ENCODE results near the gene FUT9. TPM values are rescaled to one million over a fixed set of nuclear protein-coding genes. Genes with fewer than 3 reads are reported as not detected.

The FUT9 gene
- total RNA-seq, 4 donors from 2014 or later: not detected

- no peak for DNase-seq
- Histone ChIP-seq H3K4me3 (replicated peaks in 1 of 3) (no peak overlapping the region), H3K27me3 (no peaks in the 10 kb centered on the region), H3K36me3 (no peaks in the 10 kb centered on the region), H3K27ac (no peak overlapping the region), H3K9me3 (no peaks in the 10 kb centered on the region), H3K4me1 (no peaks in the 10 kb centered on the region)
- TF ChIP-seq POLR2A (IDR thresholded peaks at IDR 0.05) (no peak), CTCF (IDR thresholded peaks at IDR 0.05) (no peak)
- intact Hi-C loops (cut with DNase I): no loop called here
- 85 to 86% methylated on average over 2 of the region's 2 CpGs for WGBS, 2 donors
These were observed 195.6 kb downstream of the FUT9 start for GRCh38 chr6:96211341-96211740.

GRCh38 chr6:96212066-96212465, 196.3 kb downstream of the FUT9 start:
- Histone ChIP-seq H3K4me1 (no peaks in the 10 kb centered on the region), H3K27me3 (no peaks in the 10 kb centered on the region), H3K36me3 (no peaks in the 10 kb centered on the region), H3K4me3 (replicated peaks in 1 of 3) (no peak overlapping the region), H3K9me3 (no peaks in the 10 kb centered on the region), H3K27ac (no peak overlapping the region)
- intact Hi-C loops (cut with DNase I): no loop called here
- no peak for TF ChIP-seq CTCF (IDR thresholded peaks at IDR 0.05)
- no peak for DNase-seq

GRCh38 chr6:96213784-96214183, 198.0 kb downstream of the FUT9 start:
- no peaks in the 10 kb centered on the region for H3K9me3 ChIP-seq
- TF ChIP-seq POLR2A (IDR thresholded peaks at IDR 0.05): no peak
- TF ChIP-seq CTCF (IDR thresholded peaks at IDR 0.05): no peak
- intact Hi-C loops (cut with DNase I): no loop called here
- DNase-seq: no peak
- H3K4me1 ChIP-seq: no peaks in the 10 kb centered on the region
- H3K27ac ChIP-seq: no peak overlapping the region
- no peaks in the 10 kb centered on the region for H3K36me3 ChIP-seq
- no peak overlapping the region for H3K4me3 ChIP-seq (replicated peaks in 1 of 3)
- WGBS, 2 donors: 82 to 84% methylated on average over 3 of the region's 3 CpGs
- no peaks in the 10 kb centered on the region for H3K27me3 ChIP-seq

- WGBS, 2 donors: 11 to 18% methylated on average over 1 of the region's 1 CpG
- intact Hi-C loops (cut with DNase I): no loop called here
- TF ChIP-seq CTCF (IDR thresholded peaks at IDR 0.05): no peak
- no peak for TF ChIP-seq POLR2A (IDR thresholded peaks at IDR 0.05)
- no peaks in the 10 kb centered on the region for H3K27me3 ChIP-seq
- H3K4me1 ChIP-seq: no peaks in the 10 kb centered on the region
- no peak overlapping the region for H3K4me3 ChIP-seq (replicated peaks in 1 of 3)
- H3K9me3 ChIP-seq: no peaks in the 10 kb centered on the region
- DNase-seq: no peak
- no peak overlapping the region for H3K27ac ChIP-seq
- H3K36me3 ChIP-seq: no peaks in the 10 kb centered on the region
These were observed 207.9 kb downstream of the FUT9 start for GRCh38 chr6:96223695-96224094.

- Histone ChIP-seq H3K4me1 (no peaks in the 10 kb centered on the region), H3K4me3 (replicated peaks in 1 of 3) (no peak overlapping the region), H3K27me3 (no peaks in the 10 kb centered on the region), H3K36me3 (no peaks in the 10 kb centered on the region), H3K27ac (no peak overlapping the region), H3K9me3 (no peaks in the 10 kb centered on the region)
- 71 to 81% methylated on average over 2 of the region's 2 CpGs for WGBS, 2 donors
- intact Hi-C loops (cut with DNase I): no loop called here
- TF ChIP-seq POLR2A (IDR thresholded peaks at IDR 0.05) (no peak), CTCF (IDR thresholded peaks at IDR 0.05) (no peak)
- DNase-seq: no peak
These were observed 211.4 kb downstream of the FUT9 start for GRCh38 chr6:96227135-96227534.
